Globus pallidus (tissue), 1 donor: ENCODE results near the gene ADRA2C.

Experiments
- DNase-seq: peaks from one replicate; pipeline ENCODE4 v3.0.0-alpha.2; 2015; ENCODE audit warnings: low spot score

The ADRA2C gene

GRCh38 chr4:3766036-3766784 is at the start of gene ADRA2C:
Gene ADRA2C, plus strand, starts transcription at chr4:3766385. Its CDS starts 222 bp downstream, at chr4:3766607.
- no peak for DNase-seq

GRCh38 chr4:3716631-3717235 is 49.5 kb upstream of the ADRA2C start:
- no peak for DNase-seq

DNA sequence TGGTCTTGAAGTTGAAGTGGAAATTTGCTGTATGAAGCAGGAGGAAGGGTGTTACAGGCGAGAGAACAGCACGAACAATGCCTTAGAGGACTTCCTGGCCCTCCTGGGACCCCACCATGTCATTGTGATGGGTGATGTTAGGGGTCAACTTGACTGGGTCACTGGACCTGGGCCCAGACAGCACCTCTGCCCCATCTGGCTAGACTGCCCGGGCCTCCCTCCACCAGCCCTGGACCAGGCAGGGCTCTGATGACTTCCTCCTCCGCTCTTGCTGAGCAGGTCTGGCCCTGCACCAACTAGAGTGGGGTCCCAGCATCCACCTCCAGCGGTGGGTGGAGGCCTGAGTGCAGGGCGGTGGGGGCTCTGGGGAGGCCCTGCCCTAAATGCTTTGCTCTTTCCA is 48.9 kb upstream of the ADRA2C start:
- no peak for DNase-seq

DNA sequence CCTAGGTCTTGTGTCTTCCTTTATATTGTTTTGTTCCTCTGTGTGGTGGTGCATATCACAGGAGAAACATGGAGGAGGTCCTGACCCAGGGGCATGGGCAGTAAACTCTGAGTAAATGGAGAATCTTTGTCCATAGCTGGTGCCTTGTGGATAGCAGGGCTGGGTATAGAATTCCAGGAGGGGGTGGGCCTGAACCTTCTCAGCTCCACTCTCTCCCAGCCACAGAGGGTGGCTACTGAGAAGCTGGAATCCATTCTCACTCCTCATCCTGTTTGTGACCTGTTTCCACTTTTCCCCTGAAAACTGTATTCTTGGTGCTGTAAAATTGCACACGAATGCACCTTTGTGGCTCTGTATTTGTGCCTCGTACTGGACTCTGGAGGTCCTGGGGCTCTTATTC is 47.7 kb upstream of the ADRA2C start:
- DNase-seq = no peak

DNA sequence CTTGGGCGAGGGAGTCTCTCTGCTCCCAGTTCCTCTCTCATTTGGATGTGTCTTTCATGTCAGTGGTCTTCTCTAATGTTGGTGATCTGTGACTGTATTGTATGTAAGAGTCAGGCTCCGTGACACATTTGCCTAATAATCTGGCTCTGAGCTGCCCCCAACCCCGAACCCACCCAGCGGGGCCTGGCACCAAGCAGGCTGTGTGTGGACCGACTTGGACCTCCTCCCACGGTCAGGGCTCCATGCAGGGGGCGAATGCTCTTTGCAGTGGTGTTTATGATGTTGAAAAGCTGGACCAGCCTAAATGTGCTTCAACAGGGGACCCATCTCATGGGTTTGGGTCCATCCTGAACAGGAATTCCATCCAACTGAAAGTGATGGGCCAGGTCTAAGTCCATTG is 47.0 kb upstream of the ADRA2C start:
- DNase-seq = no peak

GRCh38 chr4:3719836-3720235 is 46.3 kb upstream of the ADRA2C start:
- DNase-seq = no peak

DNA sequence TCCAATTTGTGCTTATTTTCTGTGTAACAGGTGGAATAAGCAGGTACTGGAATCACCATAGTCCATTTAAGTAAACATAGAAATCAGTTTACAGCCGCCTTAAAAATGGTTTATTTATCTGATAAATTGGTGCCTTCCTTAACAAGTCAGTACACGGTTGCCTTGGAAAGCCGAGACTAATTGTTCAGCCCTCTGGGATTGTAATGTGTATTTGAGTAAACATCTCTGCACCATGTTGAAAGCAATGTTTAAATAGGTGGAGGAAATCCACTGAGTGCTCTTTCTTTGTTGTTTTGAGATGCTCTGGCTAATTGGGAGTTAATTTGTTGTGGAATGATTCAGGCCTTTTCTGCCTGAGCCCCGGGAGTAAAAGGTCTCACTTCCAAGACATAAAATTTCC is 45.7 kb upstream of the ADRA2C start:
- DNase-seq = no peak

GRCh38 chr4:3721186-3721585 is 45.0 kb upstream of the ADRA2C start:
- DNase-seq = no peak

- peak; percentile 63 for DNase-seq
Observed at GRCh38 chr4:3721627-3722026, 44.6 kb upstream of the ADRA2C start.

DNA sequence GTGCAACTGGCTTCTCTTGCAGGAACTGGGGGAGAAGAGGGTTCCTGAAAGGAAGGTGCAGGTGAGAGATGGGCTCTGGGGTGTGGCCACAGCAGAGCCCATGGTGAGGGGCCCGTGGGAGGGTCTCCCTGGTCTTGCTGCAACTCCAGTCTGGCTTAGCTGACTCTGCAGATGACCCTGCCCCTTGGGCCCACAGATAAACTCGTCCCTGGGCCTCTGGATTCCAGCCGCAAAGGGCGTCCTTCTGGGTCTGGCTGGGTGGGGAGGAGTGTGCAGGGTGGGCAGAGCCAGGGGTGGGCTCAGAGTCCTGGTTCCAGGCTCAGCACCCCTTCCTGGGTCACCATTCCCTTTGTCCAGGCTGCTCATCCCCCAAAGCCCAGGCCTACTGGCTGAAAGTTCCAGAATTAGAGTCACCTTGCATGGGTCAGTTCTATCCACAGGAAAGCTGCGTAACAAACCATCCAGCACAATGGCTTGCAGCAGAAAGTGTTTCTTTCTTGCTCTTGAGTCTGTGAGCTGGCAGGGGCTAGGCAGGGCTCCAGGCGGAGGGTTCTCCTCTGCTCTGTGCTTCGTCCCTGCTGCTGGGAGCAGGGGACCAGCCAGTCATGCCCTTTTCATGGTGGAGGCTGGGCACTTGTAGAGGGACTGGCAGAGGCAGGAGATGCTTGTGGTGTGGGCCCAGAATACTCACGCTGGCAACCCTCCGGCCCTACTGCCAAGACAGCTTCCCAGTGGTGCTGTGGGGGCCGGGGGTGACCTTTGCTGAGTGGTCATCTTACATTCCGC is 43.5 kb upstream of the ADRA2C start:
- peak; percentile 16 for DNase-seq

- DNase-seq = no peak
Observed at GRCh38 chr4:3723232-3723642, 42.9 kb upstream of the ADRA2C start.

GRCh38 chr4:3724319-3725231 is 41.6 kb upstream of the ADRA2C start:
- DNase-seq = no peak

DNA sequence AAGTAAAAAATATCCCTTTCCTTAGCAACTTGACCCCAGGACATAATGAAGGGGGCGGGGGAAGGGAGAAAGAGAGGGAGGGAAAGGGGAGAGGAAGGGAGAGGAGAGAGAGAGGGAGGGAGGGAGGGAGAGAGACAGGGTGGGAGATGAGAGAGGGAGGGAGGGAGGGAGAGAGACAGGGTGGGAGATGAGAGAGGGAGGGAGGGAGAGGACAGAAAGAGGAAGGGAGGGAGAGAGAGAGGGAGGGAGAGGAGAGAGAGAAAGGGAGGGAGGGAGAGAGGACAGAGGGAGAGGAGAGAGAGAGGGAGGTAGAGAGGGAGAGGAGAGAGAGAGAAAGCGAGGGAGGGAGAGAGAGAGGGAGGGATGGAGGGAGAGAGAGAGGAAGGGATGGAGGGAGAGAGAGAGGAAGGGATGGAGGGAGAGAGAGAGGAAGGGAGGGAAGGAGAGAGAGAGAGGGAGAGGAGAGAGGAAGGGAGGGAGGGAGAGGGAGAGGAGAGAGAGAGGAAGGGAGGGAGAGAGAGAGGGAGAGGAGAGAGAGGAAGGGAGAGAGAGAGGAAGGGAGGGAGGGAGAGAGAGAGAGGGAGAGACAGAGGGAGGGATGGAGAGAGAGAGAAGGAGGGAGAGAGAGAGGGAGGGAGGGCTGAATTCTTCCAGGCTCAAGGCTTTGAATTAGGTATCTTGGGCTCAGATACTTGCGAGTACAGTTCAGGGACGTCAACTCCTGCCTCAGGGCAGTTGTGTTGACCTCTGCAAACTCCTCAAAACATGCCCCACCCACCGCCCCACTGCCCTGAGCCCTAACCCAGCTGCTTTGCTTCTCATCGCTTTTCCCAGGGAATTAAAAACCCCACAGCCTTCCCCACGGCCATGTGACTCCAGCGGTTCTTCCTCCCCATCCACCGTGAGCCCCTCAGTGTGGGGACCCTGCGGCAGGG is 40.0 kb upstream of the ADRA2C start:
- no peak for DNase-seq

- DNase-seq = no peak
Observed at GRCh38 chr4:3727847-3728469, 38.2 kb upstream of the ADRA2C start.

GRCh38 chr4:3729188-3729881 is 36.9 kb upstream of the ADRA2C start:
- DNase-seq = no peak

GRCh38 chr4:3729882-3730226 is 36.3 kb upstream of the ADRA2C start:
- no peak for DNase-seq

- no peak for DNase-seq
Observed at GRCh38 chr4:3730422-3731190, 35.6 kb upstream of the ADRA2C start.

- DNase-seq = no peak
Observed at GRCh38 chr4:3732076-3733028, 33.8 kb upstream of the ADRA2C start.
